Measurements from ENCODE around the gene PAK2. TPM values are rescaled to one million over a fixed set of nuclear protein-coding genes. Genes with fewer than 3 reads are reported as not detected.

Gene PAK2
- total and polyA plus RNA-seq, 9 of the 15 experiments (the other 6 are each of a cell fraction or from before 2014, with no cell fraction given) = 13.2 to 72.4 (median 35.7) TPM

- 0 out of 2 replicates have a peak, but pooled peaks have one; percentile 36 for TF ChIP-seq ZBTB40 (IDR thresholded peaks at IDR 0.05)
- TF ChIP-seq ZBTB40 (CRISPR knock-in tag; IDR thresholded peaks at IDR 0.05) = no peak
- TF ChIP-seq ZNF511 (CRISPR knock-in tag; IDR thresholded peaks at IDR 0.05) = no peak
- TF ChIP-seq RB1 (IDR thresholded peaks at IDR 0.05; ENCODE audit: low read depth) = peak; percentile 65; the same call in 1 of the 2 replicates
- no peak for TF ChIP-seq ATF4 (CRISPR knock-in tag; IDR thresholded peaks at IDR 0.05)
- TF ChIP-seq ETV1 (tag; conservative IDR thresholded peaks at IDR 0.05; ENCODE audit: low read depth) = peak; percentile 73
- TF ChIP-seq MNT (conservative IDR thresholded peaks at IDR 0.05) = peak; percentile 79 to 87
- 0 out of 2 replicates have a peak, but pooled peaks have one; percentile 36 for TF ChIP-seq TOE1 (IDR thresholded peaks at IDR 0.05; ENCODE audit: borderline replicate concordance)
- TF ChIP-seq TOE1 (CRISPR knock-in tag; IDR thresholded peaks at IDR 0.05; ENCODE audit: borderline replicate concordance, low read depth) = no peak
- TF ChIP-seq ZBTB1 (CRISPR knock-in tag; IDR thresholded peaks at IDR 0.05; ENCODE audit: borderline replicate concordance, low read depth) = peak; percentile 47; the same call in 1 of the 2 replicates
- peak; percentile 67 for TF ChIP-seq HMGN3 (IDR thresholded peaks at IDR 0.05; ENCODE audit: borderline replicate concordance, extremely low read depth, insufficient read length, low read depth, low read length)
- TF ChIP-seq ATF1 (CRISPR knock-in tag; IDR thresholded peaks at IDR 0.05) = no peak
- peak; percentile 23 for TF ChIP-seq ATF1 (tag; IDR thresholded peaks at IDR 0.05)
- TF ChIP-seq CCNT2 (IDR thresholded peaks at IDR 0.05; ENCODE audit: borderline replicate concordance, extremely low read depth, insufficient read length, low read depth, low read length) = peak; percentile 52
Observed at GRCh38 chr3:196739671-196740480, at the start of gene PAK2 (continued).
